Vagina (tissue), 2 donors: ENCODE data around the gene LAMTOR1. TPM values are rescaled to one million over a fixed set of nuclear protein-coding genes. Genes with fewer than 3 reads are reported as not detected.

Experiments used
- DNase-seq, 2 donors: peaks; one replicate each; pipeline ENCODE4 v3.0.0-alpha.2; 2017; ENCODE audit errors: extremely low spot score in 2 of 2
- H3K27ac ChIP-seq: fragments of 200-600 bp; sonication (generic); one replicate; pipeline ENCODE4 v1.5.1; 2019
- H3K27me3 ChIP-seq: fragments of 200-600 bp; sonication (generic); one replicate; pipeline ENCODE4 v1.5.1; 2019
- H3K36me3 ChIP-seq, 2 donors: fragments of 200-600 bp; sonication (generic); one replicate each; pipeline ENCODE4 v1.5.1; 2017 to 2019
- H3K4me1 ChIP-seq: fragments of 200-600 bp; sonication (generic); one replicate; pipeline ENCODE4 v1.5.1; 2019
- H3K4me3 ChIP-seq, 2 donors: fragments of 200-600 bp; sonication (generic); 1 replicate in 1 of 2; 2 replicates in 1 of 2; pipeline ENCODE4 v1.5.1; 2016 to 2019
- H3K9me3 ChIP-seq: fragments of 200-600 bp; sonication (generic); one replicate; pipeline ENCODE4 v1.5.1; 2019
- POLR2A ChIP-seq, 2 donors: fragments of 450-650 bp; IDR thresholded peaks; one replicate each; pipeline ENCODE4 v1.6.1; 2017; ENCODE audit warnings: antibody characterized with exemption in 2 of 2, mild to moderate bottlenecking in 2 of 2, moderate library complexity in 2 of 2
- POLR2AphosphoS5 ChIP-seq, 2 donors: sonication (generic); formaldehyde crosslinking; IDR thresholded peaks; one replicate each; pipeline ENCODE4 v1.9.0; 2017; ENCODE audit warnings: antibody characterized with exemption in 2 of 2, mild to moderate bottlenecking in 2 of 2, low read depth in 1 of 2; ENCODE audit not compliant: insufficient read depth in 1 of 2
- intact Hi-C: fragments of 100-400 bp; cut with DNase I; formaldehyde crosslinking; loops from one replicate; pipeline ENCODE4 v1.15.1; 2023
- total RNA-seq: library from RNA; depleted of rRNA; stranded (reverse); fragments of >200 nt; gene quantifications from one replicate; pipeline ENCODE4 v1.2.3, GENCODE V29; 2016
- TF ChIP-seq, protein P1 (sequence below), 3 experiments: fragments of 450-650 bp in 2 of 3; fragments of 200-600 bp in 1 of 3; sonication (generic) in 1 of 3; IDR thresholded peaks; one replicate each; pipeline ENCODE4 v1.5.1; 2017 to 2019; ENCODE audit warnings: antibody characterized with exemption in 3 of 3, mild to moderate bottlenecking in 2 of 3, moderate library complexity in 2 of 3

Gene LAMTOR1
- total RNA-seq, 1 donor from 2014 or later = 87.4 TPM

- Histone ChIP-seq H3K27me3 (no peaks in the 10 kb centered on the region), H3K4me3 (no peak overlapping the region), H3K36me3 (peaks cover 0 to 5% of the 10 kb centered on the region in 2 donors), H3K4me1 (peaks cover 47% of the 10 kb centered on the region), H3K27ac (peak overlapping the region; percentile 33), H3K9me3 (no peaks in the 10 kb centered on the region)
- no peak for DNase-seq
- intact Hi-C loops = no loop called here
- no peak for TF ChIP-seq POLR2AphosphoS5 (IDR thresholded peaks at IDR 0.05; ENCODE audit: insufficient read depth in 1 of 2, low read depth in 1 of 2)
- TF ChIP-seq, protein P1, sequence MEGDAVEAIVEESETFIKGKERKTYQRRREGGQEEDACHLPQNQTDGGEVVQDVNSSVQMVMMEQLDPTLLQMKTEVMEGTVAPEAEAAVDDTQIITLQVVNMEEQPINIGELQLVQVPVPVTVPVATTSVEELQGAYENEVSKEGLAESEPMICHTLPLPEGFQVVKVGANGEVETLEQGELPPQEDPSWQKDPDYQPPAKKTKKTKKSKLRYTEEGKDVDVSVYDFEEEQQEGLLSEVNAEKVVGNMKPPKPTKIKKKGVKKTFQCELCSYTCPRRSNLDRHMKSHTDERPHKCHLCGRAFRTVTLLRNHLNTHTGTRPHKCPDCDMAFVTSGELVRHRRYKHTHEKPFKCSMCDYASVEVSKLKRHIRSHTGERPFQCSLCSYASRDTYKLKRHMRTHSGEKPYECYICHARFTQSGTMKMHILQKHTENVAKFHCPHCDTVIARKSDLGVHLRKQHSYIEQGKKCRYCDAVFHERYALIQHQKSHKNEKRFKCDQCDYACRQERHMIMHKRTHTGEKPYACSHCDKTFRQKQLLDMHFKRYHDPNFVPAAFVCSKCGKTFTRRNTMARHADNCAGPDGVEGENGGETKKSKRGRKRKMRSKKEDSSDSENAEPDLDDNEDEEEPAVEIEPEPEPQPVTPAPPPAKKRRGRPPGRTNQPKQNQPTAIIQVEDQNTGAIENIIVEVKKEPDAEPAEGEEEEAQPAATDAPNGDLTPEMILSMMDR (IDR thresholded peaks at IDR 0.05) = no peak
- TF ChIP-seq POLR2A (IDR thresholded peaks at IDR 0.05) = no peak
These were observed 35.4 kb downstream of the LAMTOR1 start for GRCh38 chr11:72067676-72068075.

- peak overlapping the region; percentile 33 for H3K27ac ChIP-seq
- H3K4me1 ChIP-seq = peaks cover 47% of the 10 kb centered on the region
- intact Hi-C loops = no loop called here
- H3K27me3 ChIP-seq = no peaks in the 10 kb centered on the region
- H3K9me3 ChIP-seq = no peaks in the 10 kb centered on the region
- TF ChIP-seq POLR2A (IDR thresholded peaks at IDR 0.05) = no peak
- TF ChIP-seq POLR2AphosphoS5 (IDR thresholded peaks at IDR 0.05; ENCODE audit: insufficient read depth in 1 of 2, low read depth in 1 of 2) = no peak
- TF ChIP-seq, protein P1 (IDR thresholded peaks at IDR 0.05) = no peak
- H3K4me3 ChIP-seq = no peak overlapping the region
- DNase-seq = no peak
- peaks cover 0 to 5% of the 10 kb centered on the region in 2 donors for H3K36me3 ChIP-seq
These were observed 35.8 kb downstream of the LAMTOR1 start for GRCh38 chr11:72067266-72067665.

- no peak for TF ChIP-seq POLR2AphosphoS5 (IDR thresholded peaks at IDR 0.05; ENCODE audit: insufficient read depth in 1 of 2, low read depth in 1 of 2)
- TF ChIP-seq, protein P1 (IDR thresholded peaks at IDR 0.05) = no peak
- TF ChIP-seq POLR2A (IDR thresholded peaks at IDR 0.05) = no peak
- Histone ChIP-seq H3K27ac (peak overlapping the region; percentile 33), H3K36me3 (peaks cover 0 to 5% of the 10 kb centered on the region in 2 donors), H3K9me3 (no peaks in the 10 kb centered on the region), H3K4me3 (no peak overlapping the region), H3K27me3 (no peaks in the 10 kb centered on the region), H3K4me1 (peaks cover 47% of the 10 kb centered on the region)
- intact Hi-C loops = no loop called here
- no peak for DNase-seq
These were observed 36.2 kb downstream of the LAMTOR1 start for GRCh38 chr11:72066855-72067254.

GRCh38 chr11:72061739-72062396, 41.2 kb downstream of the LAMTOR1 start:
- TF ChIP-seq, protein P1 (IDR thresholded peaks at IDR 0.05) = no peak
- TF ChIP-seq POLR2AphosphoS5 (IDR thresholded peaks at IDR 0.05; ENCODE audit: insufficient read depth in 1 of 2, low read depth in 1 of 2) (no peak), POLR2A (IDR thresholded peaks at IDR 0.05) (no peak)
- H3K36me3 ChIP-seq = no peaks in the 10 kb centered on the region

GRCh38 chr11:72058416-72059034, 44.6 kb downstream of the LAMTOR1 start:
- Histone ChIP-seq H3K27me3 (no peaks in the 10 kb centered on the region), H3K4me3 (no peak overlapping the region), H3K4me1 (no peaks in the 10 kb centered on the region), H3K9me3 (no peaks in the 10 kb centered on the region), H3K27ac (no peak overlapping the region), H3K36me3 (no peaks in the 10 kb centered on the region)
- intact Hi-C loops = no loop called here
- TF ChIP-seq, protein P1 (IDR thresholded peaks at IDR 0.05) = no peak
- TF ChIP-seq POLR2A (IDR thresholded peaks at IDR 0.05) = no peak
- no peak for TF ChIP-seq POLR2AphosphoS5 (IDR thresholded peaks at IDR 0.05; ENCODE audit: insufficient read depth in 1 of 2, low read depth in 1 of 2)
- DNase-seq = no peak

More at GRCh38 chr11:72061739-72062396, 41.2 kb downstream of the LAMTOR1 start:
- Histone ChIP-seq H3K4me3 (no peak overlapping the region), H3K4me1 (peaks cover 7% of the 10 kb centered on the region), H3K27me3 (no peaks in the 10 kb centered on the region), H3K27ac (no peak overlapping the region), H3K9me3 (no peaks in the 10 kb centered on the region)
- intact Hi-C loops = no loop called here
- DNase-seq = no peak
